OCI-LY7 (cell line): ENCODE data around the gene USP8. TPM values are rescaled to one million over a fixed set of nuclear protein-coding genes. Genes with fewer than 3 reads are reported as not detected.

ENCODE experiments used
- BruUV-seq: library from RNA; stranded (reverse); fragments of 400-500 nt; replicated peaks from 2 replicates; lab custom pipeline; 2021; lab: Mats Ljungman, UMichigan
- CTCF ChIA-PET: fragments of 300-600 bp; sonication (Branson Sonifier 250); formaldehyde crosslinking; loops from one replicate; lab custom pipeline; 2022; ENCODE audit warnings: antibody characterized with exemption; ENCODE audit not compliant: unreplicated experiment; lab: Charles Lee
- POLR2A ChIA-PET: fragments of 300-600 bp; sonication (Branson Sonifier 250); formaldehyde crosslinking; loops from one replicate; lab custom pipeline; 2022; ENCODE audit warnings: antibody characterized with exemption; lab: Charles Lee
- DNase-seq: peaks from one replicate; pipeline ENCODE4 v3.0.0-alpha.2; 2015; ENCODE audit warnings: low spot score
- H2AFZ ChIP-seq: fragments of 200-600 bp; sonication (generic), shearing (Covaris generic); 2 replicates; pipeline ENCODE4 v1.6.1; 2014; ENCODE audit warnings: mild to moderate bottlenecking, antibody characterized with exemption, low read length, moderate library complexity
- H3K27ac ChIP-seq: fragments of 200-600 bp; sonication (generic); 2 replicates; pipeline ENCODE4 v1.5.1; 2014; ENCODE audit warnings: mixed run types, low read depth, mild to moderate bottlenecking, moderate library complexity, low read length, inconsistent platforms; ENCODE audit not compliant: poor library complexity, severe bottlenecking
- H3K36me3 ChIP-seq: fragments of 200-600 bp; sonication (generic); 2 replicates; pipeline ENCODE4 v1.6.1; 2014; ENCODE audit warnings: mild to moderate bottlenecking, antibody characterized with exemption, low read length, moderate library complexity, mixed read lengths; ENCODE audit not compliant: insufficient read depth
- H3K4me1 ChIP-seq: fragments of 200-600 bp; sonication (generic); 2 replicates; pipeline ENCODE4 v1.5.1; 2014; ENCODE audit warnings: mild to moderate bottlenecking, low read length; ENCODE audit not compliant: insufficient read depth, poor library complexity, severe bottlenecking
- H3K4me2 ChIP-seq: fragments of 200-600 bp; sonication (generic); 2 replicates; pipeline ENCODE4 v1.6.1; 2014; ENCODE audit warnings: mild to moderate bottlenecking, low read length
- H3K4me3 ChIP-seq: fragments of 200-600 bp; sonication (generic); 2 replicates; pipeline ENCODE4 v1.5.1; 2014; ENCODE audit warnings: mild to moderate bottlenecking, low read depth, low read length; ENCODE audit not compliant: poor library complexity, severe bottlenecking
- H3K79me2 ChIP-seq: fragments of 200-600 bp; sonication (generic); 2 replicates; pipeline ENCODE4 v1.6.1; 2016; ENCODE audit warnings: low read depth, mild to moderate bottlenecking, low read length, moderate library complexity, mixed read lengths; ENCODE audit not compliant: insufficient read depth
- H3K9me2 ChIP-seq: fragments of 200-600 bp; sonication (generic); 2 replicates; pipeline ENCODE4 v1.6.1; 2016; ENCODE audit warnings: mild to moderate bottlenecking, low read length, mixed read lengths; ENCODE audit not compliant: insufficient read depth
- H3K9me3 ChIP-seq: fragments of 200-600 bp; sonication (generic); 2 replicates; pipeline ENCODE4 v1.6.1; 2014; ENCODE audit warnings: mild to moderate bottlenecking, mixed run types, low read length, mixed read lengths
- H4K20me1 ChIP-seq: fragments of 200-600 bp; sonication (generic); 2 replicates; pipeline ENCODE4 v1.6.1; 2014; ENCODE audit warnings: mild to moderate bottlenecking, antibody characterized with exemption, low read length, moderate library complexity, mixed read lengths; ENCODE audit not compliant: insufficient read depth
- CTCF ChIP-seq: fragments of 200-600 bp; sonication (generic); conservative IDR thresholded peaks from 2 replicates; pipeline ENCODE4 v1.5.1; 2014; ENCODE audit warnings: mild to moderate bottlenecking, antibody characterized with exemption, low read length, moderate library complexity, mixed read lengths
- EZH2phosphoT487 ChIP-seq: fragments of 200-600 bp; sonication (generic); IDR thresholded peaks from 2 replicates; pipeline ENCODE4 v1.6.1; 2018; ENCODE audit warnings: low read depth, borderline replicate concordance, mild to moderate bottlenecking, mixed run types, antibody characterized with exemption, low read length, moderate library complexity, mixed read lengths
- intact Hi-C: fragments of 100-400 bp; cut with micrococcal nuclease; formaldehyde crosslinking; loops from one replicate; pipeline ENCODE4 v1.10.0; 2022; ENCODE audit not compliant: unreplicated experiment
- total RNA-seq, 2 experiments: library from RNA; depleted of rRNA in 1 of 2; stranded (reverse); fragments of >200 nt in 1 of 2; shearing (Covaris generic) in 1 of 2; gene quantifications; 2 replicates each; pipeline ENCODE4 v1.2.3, GENCODE V29; 2014 to 2022

USP8 gene
- total RNA-seq, 2 experiments from 2014 or later: 34.1 to 43.8 TPM

GRCh38 chr15:50542887-50543210 lies 118.6 kb downstream of the USP8 start:
- CTCF ChIA-PET: no interaction called here

GRCh38 chr15:50543556-50543955 lies 119.4 kb downstream of the USP8 start:
- Histone ChIP-seq H3K4me1 (no peaks in the 10 kb centered on the region), H3K79me2 (no peaks in the 10 kb centered on the region), H3K36me3 (no peaks in the 10 kb centered on the region), H2AFZ (no peak overlapping the region), H3K27ac (no peak overlapping the region), H3K9me3 (no peaks in the 10 kb centered on the region), H4K20me1 (no peaks in the 10 kb centered on the region), H3K4me3 (no peak overlapping the region), H3K9me2 (no peaks in the 10 kb centered on the region), H3K4me2 (no peak overlapping the region)
- CTCF ChIA-PET: interaction anchor here (0.6 kb wide), 1 partner anchor 1568 kb away, joined by 7 read pairs; no protein-coding TSS in a partner anchor
- BruUV-seq: no TSS peak
- DNase-seq: no peak
- TF ChIP-seq CTCF (no peak), EZH2phosphoT487 (no peak)
- intact Hi-C loops: no loop called here
- POLR2A ChIA-PET: interaction anchor here (1.0 to 1.2 kb wide), 3 partner anchors 56 to 248 kb away, joined by 3 to 5 read pairs (median 3); no protein-coding TSS in a partner anchor

More at GRCh38 chr15:50542887-50543210, 118.6 kb downstream of the USP8 start:
- H3K4me1 ChIP-seq: no peaks in the 10 kb centered on the region
- no peak overlapping the region for H3K27ac ChIP-seq
- intact Hi-C loops: no loop called here
- no peaks in the 10 kb centered on the region for H3K36me3 ChIP-seq
- no TSS peak for BruUV-seq
- no peaks in the 10 kb centered on the region for H3K9me3 ChIP-seq
- POLR2A ChIA-PET: interaction anchor here (1.0 to 1.2 kb wide), 2 partner anchors 57 to 119 kb away, joined by 3 to 5 read pairs; no protein-coding TSS in a partner anchor
- no peak overlapping the region for H3K4me3 ChIP-seq
- H2AFZ ChIP-seq: no peak overlapping the region
- H3K9me2 ChIP-seq: no peaks in the 10 kb centered on the region
- no peak overlapping the region for H3K4me2 ChIP-seq
- H3K79me2 ChIP-seq: no peaks in the 10 kb centered on the region
- no peaks in the 10 kb centered on the region for H4K20me1 ChIP-seq
- DNase-seq: no peak
- no peak for TF ChIP-seq CTCF
- no peak for TF ChIP-seq EZH2phosphoT487

DNA sequence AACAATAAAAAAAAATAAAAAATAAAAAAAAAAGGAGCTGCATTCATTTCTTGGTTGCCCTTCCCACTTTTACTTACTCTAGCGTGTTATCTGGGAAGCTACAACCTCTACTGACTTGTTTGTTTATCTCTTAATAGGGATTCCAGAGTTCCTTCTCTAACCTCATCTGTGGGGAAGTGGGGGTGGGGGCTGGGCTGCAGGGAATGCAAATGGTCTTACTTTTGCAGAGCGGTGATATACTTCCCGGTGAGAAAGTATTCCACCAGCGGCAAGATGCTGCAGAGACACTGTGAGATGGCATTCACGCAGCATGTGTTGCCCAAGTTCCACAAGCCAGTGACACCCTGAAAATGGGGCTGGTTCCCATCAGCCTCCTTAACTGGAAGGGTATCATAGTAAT lies 120.2 kb downstream of the USP8 start:
- POLR2A ChIA-PET: interaction anchor here (0.6 to 1.2 kb wide), 3 partner anchors 27 to 259 kb away, joined by 3 to 5 read pairs (median 3); no protein-coding TSS in a partner anchor

More for the DNA sequence above, 120.2 kb downstream of the USP8 start:
- no peaks in the 10 kb centered on the region for H3K79me2 ChIP-seq
- H4K20me1 ChIP-seq: no peaks in the 10 kb centered on the region
- no peak overlapping the region for H3K4me3 ChIP-seq
- H2AFZ ChIP-seq: no peak overlapping the region
- CTCF ChIA-PET: interaction anchor here (0.6 kb wide), 2 partner anchors 74 to 1568 kb away, joined by 4 to 7 read pairs; no protein-coding TSS in a partner anchor
- no peaks in the 10 kb centered on the region for H3K9me2 ChIP-seq
- no peak overlapping the region for H3K27ac ChIP-seq
- no peak for TF ChIP-seq EZH2phosphoT487
- no peak for TF ChIP-seq CTCF
- H3K9me3 ChIP-seq: no peaks in the 10 kb centered on the region
- no peak for DNase-seq
- no peaks in the 10 kb centered on the region for H3K4me1 ChIP-seq
- BruUV-seq: no TSS peak
- no peaks in the 10 kb centered on the region for H3K36me3 ChIP-seq
- H3K4me2 ChIP-seq: no peak overlapping the region
- intact Hi-C loops: no loop called here
